HG03565 (cell line): ENCODE measurements around the gene GLOD5.

Experiments
- ATAC-seq: cut with Tn5 transposase; IDR thresholded peaks from one replicate; pipeline ENCODE4 v1.9.1; 2021; ENCODE audit warnings: mild to moderate bottlenecking, moderate library complexity; ENCODE audit not compliant: unreplicated experiment

GLOD5 gene

DNA sequence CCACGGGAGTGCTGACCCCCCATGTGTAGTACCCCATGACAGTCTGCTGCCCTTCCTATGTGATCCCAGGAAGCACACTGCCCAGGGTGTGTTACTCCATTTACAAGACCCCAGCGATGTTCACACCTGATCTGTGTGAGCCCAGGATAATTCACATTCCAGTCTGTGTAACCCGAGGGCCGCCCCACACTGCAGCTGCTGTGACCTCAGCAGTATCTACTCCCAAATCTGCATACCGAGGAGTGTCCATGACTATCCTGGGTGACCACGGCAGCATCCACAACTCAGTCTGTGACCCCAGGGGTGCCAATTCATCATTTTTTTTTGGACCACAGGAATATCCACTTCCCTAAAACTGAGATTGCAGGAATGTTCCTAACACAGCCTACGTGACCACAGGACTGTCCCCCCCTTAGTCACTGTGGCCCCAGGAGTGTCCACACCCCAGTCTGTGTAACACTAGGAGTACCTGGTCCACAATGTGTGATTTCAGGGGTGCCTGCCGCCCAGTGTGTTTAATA is 7.8 kb upstream of the GLOD5 start:
- no peak for ATAC-seq

DNA sequence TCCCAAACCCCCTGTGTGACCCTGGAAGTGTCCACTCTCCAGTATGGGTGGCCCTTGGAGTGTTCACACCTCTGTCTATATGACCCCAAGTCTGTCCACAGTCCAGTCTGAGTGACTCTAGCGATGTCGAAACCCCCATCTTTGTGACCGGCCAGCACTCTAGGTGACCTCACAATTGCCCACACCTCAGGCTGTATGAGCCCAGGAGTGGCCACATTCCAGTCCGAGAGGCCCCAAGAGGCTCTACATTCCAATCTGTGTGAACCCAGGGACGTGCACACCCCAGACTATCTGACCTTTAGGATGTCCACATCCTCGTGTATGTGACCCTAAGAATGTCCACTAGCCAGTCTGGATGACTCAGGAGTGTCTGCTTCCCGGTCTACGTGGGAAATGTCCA is 7.3 kb upstream of the GLOD5 start:
- ATAC-seq: no peak

DNA sequence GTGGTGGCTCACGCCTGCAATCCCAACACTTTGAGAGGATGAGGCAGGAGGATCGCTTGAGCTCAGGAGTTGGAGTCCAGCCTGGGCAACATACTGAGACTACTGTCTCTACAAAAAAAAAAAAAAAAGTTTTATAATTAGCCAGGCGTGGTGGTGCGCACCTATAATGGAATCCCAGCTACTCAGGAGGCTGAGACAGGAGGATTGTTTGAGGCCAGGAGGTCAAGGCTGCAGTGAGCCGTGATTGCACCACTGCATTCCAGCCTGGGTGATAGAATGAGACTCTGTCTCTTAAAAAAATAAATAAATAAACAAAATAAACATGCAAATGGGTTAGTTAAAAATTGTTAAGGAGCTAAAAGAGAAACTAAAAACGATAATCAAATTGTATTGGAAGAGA is 7.7 kb downstream of the GLOD5 start:
- ATAC-seq: no peak

DNA sequence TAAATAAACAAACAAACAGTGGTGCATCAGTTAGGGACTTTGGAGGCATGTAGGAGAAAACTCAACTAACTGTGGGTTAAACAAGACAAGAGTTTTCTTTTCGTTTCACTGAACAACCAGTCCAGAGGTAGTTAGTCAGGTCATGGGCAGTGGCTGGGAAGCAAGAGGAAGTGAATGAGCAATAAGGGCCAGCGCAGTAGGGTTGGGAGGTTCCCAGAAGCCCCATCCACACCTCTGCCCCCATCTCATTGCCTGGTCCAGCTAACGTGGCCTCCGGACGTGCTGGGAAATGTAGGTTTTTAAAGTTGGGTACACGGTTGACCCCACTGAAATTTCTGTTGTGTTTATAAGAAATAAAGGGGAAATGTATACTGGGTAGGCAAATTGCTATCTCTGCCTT is 8.7 kb downstream of the GLOD5 start:
- ATAC-seq: no peak

DNA sequence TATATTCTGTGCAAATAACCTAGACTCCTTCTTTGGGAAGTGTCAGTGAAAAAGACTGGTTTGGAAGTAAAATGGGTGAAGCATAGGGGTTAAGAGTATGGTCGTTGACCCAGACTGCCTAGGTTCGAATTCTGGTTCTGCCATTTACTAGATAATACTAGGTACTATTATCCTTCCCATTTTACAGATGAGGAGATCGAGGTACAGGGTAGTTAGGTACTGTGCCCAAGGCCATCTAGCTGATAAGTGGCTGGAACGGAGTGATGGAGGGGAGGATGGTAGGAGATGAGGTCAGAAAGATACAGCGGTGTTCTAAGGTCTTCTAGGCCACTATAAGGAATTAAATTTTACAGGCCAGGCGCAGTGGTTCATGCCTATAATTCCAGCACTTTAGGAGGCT is 11.1 kb downstream of the GLOD5 start:
- ATAC-seq: no peak

DNA sequence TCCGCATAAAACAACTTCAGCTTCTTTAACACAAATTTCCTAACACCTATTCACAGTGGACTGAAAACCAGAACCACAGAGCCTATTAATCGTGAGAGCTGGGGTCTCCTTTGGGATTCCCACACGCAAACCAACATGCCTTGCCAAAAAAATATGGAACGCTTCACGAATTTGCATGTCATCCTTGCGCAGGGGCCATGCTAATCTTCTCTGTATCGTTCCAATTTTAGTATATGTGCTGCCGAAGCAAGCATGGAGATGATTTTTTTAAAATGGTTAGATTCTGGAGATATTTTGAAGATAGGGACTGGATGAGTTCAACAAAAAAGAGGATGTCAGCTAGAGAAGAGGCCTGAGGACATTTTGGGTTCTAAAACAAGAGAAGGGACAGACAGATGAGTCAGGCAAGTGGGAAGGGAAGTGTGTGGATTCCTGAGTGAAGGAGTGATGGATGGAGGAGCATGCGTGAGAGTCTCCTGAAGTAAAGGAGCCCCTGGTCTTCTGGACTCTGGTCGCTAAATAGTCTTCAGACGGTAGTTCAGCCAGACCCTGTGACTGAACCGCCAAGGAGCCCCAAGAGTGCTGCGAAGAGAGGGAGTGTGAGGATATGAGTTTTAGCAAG is 15.4 kb downstream of the GLOD5 start:
- ATAC-seq: no peak

DNA sequence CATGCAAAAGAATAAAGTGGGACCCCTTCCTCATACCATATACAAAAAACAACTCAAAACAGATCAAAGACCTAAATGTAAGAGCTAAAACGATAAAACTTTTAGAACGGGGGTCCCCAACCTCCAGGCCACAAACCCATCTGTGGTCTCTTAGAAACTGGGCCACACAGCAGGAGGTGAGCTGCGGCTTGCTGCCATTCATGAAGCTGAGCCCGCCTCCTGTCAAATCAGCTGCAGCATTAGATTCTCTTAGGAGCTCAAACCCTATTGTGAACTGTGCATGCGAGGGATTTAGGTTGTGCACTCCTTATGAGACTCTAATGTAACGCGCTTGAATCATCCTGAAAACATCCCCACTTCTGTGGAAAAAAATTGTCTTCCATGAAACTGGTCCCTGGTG is 17.9 kb downstream of the GLOD5 start:
- ATAC-seq: no peak

DNA sequence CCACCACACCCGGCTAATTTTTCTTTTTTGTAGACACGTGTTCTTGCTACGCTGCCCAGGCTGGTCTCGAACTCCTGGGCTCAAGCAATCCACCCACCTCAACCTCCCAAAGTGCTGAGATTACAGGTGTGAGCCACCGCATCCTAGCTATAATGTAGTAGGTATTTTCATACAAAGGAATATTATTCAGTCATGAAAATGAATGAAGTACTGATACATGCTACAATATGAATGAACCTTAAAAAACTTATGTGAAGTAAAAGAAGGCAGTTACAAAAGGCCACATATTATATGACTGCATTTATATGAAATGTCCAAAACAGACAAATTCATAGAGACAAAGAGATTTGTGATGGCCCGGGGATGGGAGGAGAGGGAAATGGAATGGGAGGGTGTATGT is 20.2 kb downstream of the GLOD5 start:
- no peak for ATAC-seq

DNA sequence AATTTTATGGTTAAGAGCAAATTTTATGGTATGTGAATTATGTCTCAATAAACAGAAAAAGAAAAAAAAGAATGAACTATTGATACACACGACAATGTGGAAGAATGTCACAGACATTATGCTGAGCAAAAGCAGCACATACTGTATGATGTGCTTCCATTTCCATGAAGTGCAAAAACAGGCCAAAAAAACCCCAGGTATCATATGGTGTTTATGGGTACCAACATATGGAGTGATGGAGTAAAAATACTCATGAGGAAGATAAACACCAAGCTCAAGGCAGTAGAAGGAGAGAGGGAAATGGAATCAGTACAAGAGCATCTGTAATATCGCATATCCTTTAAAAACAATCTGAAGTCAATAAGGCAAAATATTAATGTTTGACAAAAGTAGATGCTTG is 20.7 kb downstream of the GLOD5 start:
- no peak for ATAC-seq

DNA sequence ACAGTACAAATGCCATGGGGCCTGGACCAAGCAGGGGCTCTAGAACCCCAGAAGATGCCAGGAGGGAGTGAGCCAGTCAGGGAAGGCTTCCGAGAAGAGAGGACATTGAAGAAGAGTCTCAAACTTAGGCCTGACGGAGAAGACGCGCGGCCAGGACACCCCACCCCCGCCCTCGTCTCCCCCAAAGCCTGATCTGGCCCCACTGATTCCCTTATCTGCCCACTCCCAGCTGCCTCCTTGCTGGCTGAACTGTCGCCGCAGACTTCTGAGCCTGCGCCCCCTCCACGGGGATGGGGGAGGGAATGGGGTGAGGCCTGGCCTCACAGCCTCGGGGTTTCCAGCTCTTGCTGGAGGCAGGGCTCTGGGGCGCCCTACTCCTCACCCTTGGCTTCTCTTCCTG is 21.2 kb downstream of the GLOD5 start:
- no peak for ATAC-seq

DNA sequence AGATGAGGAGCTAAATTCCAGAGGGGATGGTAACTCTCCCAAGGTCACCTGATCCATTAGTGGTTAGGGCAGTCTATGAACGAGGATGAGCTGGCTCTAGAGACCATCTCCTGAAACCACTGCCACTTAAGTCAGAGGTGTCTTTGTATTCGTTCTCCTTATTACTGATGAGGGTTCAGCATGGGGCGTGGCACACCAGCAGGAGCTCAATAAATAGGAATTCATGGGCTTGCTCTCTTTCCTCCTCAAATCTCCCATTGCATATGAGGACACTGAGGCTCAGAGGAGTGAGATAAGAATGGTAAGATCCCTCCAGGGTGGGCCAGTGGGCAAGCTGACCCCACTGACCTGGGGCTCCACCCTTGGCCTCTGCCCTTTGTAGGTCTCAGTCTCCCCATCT is 23.2 kb downstream of the GLOD5 start:
- no peak for ATAC-seq

DNA sequence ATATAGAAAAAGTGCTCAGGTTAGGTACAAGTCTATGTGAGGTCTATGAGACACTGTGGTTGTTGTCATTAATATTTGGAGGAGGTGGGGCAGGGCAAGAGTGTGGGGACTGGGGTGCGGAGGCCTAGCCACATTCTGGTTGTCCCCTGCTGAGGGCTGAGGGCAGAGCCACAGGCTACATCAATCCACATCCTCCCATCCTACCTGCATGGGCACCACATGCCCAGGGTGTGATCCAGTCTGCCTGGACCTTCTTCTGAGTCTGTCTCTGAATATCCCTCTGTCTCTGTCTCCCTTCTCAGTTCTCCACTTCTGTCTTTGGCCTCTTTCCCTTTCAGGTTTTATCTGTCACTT is 23.6 kb downstream of the GLOD5 start:
- ATAC-seq: no peak

DNA sequence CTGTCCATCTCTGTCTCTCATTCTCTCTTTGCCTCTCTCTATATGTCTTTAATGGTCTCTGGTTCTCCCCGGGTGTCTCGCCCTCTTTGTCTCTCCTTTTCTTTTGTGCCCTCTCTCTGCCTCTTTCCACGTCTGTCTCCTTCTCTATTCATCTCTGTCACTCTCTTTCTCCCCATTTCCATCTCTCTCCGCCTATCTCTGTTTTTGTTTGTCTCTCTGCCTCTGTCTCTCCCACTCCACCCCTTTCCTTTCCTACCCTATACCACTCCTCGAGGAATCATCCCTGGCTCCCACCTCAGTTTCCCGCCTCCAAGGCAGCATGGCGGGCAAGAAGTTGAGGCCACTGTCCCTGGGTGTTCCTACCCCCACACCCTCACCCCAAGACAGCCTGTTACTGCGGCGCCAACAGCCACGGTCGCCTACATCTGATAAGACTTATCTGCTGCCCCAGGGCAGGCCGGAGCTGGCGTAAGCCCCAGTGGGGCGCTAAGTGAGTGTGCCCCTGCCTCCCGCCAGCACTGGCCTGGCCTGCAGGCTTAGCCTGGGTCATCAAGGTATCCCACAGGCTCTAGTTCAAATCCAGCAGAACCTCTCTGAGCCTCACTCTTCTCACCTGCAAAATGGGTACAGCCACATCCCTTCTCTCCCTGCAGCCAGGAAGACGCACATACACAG is 24.1 kb downstream of the GLOD5 start:
- no peak for ATAC-seq

DNA sequence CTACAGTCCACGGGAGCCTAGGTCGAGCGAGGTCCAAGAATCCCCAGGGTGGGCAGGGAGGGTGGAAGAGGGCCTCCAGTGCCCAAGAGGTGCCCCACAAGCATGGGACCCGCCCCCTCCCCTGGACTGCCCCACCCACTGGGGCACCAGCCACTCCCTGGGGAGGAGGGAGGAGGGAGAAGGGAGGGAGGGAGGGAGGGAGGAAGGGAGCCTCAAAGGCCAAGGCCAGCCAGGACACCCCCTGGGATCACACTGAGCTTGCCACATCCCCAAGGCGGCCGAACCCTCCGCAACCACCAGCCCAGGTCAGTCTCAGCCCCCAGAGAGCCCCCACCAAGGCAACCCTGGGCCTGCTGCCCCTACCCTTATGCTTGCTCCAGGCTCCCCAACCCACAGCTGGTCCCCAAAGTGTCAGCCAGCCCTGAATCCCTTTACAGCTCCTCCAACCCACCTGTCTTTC is 24.8 kb downstream of the GLOD5 start, which contains the start of gene GATA1:
TSS of gene GATA1 (plus strand) at position 250 of the 460 bp plus-strand sequence. CDS start 4,520 bp downstream, outside the sequence.
- ATAC-seq: no peak

DNA sequence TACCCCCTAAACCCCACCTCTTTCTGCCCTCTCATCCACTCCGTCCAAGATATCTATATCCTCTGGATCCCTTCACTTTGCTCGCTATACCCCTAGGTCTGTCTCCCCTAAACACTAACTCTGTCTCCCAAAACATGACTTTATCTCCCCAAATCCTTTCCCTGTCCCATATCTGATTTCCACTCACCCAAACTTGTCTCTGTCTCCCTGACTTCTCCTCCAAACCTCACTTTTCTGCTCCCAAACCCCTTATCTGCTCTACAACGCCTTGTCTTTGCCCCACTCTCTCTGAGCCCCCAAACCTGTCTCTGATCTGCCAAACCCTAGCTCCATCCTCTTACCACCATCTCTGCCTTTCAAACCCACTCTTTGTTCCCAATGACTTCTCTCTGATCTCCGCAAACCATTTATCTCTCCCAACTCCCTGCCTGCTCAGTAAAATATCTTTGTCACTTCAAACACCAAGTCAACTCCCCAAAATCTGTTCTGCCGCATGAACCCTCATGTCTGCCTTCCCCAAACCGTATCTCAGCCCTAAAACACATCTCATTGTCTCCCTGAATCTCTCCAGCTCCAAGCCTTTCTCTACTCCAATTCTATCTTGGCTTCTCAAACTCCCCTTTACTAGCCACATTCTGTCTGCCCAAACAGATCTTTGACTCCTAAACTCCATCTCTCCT is 25.4 kb downstream of the GLOD5 start:
- no peak for ATAC-seq

DNA sequence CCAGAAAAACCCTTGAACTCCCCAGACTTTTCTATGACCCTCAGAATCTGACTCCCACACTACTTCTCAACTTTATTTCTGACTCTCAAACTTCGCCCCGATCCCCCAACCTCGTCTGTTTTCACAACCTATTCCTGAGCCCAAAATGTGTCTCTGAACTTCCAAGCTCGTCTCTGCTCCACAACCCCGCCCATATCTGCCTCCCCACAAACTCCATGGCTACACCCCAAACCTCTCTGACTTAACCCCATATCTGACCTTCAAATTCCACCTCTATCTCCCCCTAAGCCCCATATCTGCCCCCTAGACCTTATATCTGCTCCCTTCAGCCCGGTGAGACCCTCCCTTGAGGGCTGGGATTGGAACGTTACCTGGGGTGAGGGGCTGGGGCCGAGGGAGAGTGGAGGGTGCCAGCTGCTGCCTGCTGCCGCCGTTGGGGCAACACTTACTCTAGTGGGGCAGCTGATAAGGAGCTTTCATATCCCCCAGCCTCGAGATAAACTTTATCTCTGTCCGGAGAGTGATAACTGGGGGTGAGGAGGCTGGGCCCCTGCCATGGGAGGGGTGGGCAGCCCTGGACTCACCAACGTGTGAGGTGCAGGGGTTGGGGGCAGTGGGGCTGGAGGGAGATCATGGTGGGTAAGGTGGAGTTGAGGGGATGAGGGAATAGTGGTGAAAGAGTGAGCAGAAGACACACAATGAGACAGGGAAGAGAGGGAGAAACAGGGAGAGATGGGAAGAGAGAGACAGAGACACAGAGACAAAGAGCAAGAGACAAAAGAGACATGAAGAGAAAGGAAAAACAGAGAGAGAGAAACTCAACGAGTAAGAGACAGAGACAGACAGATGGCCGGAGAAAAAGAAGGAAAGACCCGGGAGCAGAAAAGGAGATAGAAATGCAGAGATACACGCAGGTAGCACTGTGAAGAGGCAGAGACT is 26.2 kb downstream of the GLOD5 start:
- no peak for ATAC-seq

DNA sequence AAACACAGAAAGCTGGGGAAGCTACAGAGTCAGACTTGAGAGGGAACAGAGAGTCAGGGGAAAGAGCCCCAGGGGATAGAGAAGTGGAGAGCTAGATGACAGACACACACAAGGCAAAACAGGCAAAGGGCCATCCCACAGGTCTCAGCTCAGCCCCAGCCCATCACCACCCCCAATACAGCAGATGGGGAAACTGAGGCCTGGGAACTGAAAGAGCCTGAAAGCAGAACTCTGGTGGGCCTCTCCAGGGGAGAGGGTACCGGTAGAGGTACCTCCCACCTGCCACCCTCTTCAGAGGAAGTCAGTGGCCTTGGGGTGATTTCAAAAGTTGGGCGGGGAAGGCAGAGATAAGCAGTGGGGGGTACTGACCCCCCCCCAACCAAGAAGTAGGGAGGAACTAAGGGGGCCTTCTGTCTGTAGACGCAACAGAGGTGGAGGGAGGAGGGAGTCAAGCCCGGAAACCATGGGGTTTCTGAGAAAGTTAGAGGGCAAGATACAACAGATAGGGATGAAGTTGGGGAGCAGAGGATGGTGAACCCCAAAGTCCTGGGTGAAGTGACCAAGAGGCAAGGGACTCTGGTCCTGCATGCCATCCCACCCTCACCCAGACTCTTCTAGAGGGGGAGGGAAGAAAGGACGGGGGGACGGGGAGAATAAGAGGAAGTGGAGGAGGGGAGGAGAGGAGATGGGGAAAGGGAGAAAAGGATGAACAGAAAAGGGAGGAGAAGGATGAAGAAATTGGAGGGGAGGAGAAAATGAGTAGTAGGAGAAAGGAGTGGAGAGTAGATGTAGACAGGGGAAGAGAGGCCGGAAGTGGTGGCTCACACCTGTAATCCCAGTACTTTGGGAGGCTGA is 28.0 kb downstream of the GLOD5 start:
- ATAC-seq: no peak

DNA sequence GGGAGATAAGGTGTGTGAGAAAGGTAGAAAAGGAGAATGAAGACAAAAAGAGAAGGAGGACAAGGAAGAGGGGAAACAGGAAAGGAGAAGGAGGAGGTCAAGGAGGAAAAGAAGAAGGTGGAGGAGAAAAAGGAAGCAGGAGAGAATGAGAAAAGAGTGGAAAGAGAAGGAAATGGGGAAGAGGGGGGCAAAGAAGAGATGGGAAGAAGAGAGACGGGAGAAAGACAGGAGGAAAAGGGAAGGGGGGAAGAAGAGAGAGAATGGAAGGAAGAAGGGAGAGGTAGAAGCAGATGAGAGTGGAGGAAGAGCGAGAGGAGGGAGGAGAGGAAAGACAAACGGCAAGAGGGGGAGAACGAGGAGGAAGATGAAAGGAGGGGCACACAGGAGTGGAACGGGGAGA is 28.9 kb downstream of the GLOD5 start:
- no peak for ATAC-seq

DNA sequence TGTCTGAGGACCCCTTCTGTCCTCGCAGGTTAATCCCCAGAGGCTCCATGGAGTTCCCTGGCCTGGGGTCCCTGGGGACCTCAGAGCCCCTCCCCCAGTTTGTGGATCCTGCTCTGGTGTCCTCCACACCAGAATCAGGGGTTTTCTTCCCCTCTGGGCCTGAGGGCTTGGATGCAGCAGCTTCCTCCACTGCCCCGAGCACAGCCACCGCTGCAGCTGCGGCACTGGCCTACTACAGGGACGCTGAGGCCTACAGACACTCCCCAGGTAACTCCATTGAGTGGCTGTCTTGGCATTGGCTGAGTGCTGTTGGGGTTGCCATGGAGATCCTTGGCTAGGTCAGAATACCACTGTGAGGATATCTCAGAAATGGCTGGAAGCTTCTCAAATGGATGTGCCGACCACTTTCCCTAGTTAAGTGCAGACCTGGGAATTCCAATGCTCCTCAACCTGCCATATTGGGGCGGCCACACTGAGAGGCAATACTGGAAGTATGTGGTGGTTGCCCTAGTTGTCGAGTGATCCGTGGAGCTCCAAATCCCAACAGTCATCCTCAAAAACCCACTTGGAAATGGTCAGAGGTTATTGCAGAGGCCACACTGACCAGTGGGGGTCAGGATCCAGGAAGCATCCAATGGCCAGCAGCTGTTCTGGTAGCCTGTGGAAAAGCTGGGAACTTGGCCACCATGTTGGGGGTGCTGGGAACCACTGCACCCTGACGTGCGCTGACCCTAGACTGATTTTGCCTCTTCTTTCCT is 29.7 kb downstream of the GLOD5 start:
- ATAC-seq: no peak
